Left forelimb (tissue), 1 donor: ENCODE data around the gene OXSR1.
"Not testable (repeated sequence)": the region's sequence is repeated elsewhere in the genome, so short reads cannot be mapped to it uniquely, and the experiment has no call there.

Source experiments
- DNase-seq: peaks from one replicate; pipeline ENCODE4 v3.0.0-alpha.2; 2018; ENCODE audit warnings: low spot score

The OXSR1 gene

GRCh38 chr3:38168151-38169026 is 3.1 kb downstream of the OXSR1 start:
- no peak for DNase-seq

- DNase-seq: no peak
These were observed 3.6 kb downstream of the OXSR1 start for GRCh38 chr3:38169027-38169317.

DNA sequence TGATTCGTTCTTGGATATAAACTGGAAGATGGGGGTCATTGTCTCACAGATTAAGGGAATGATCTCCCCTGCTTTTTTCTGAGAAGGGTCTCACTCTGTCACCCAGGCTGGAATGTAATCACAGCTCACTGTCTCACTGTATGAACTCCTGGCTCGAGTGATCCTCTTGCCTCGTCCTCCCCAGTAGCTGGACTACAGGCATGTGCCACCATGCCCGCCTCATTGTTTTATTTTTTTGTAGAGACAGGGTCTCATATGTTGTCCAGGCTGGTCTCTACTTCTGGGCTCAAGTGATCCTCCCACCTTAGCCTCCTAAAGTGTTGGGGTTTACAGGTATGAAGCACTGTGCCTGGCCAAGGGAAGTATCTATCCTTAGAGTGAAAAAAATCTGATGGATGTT is 5.4 kb downstream of the OXSR1 start:
- no peak for DNase-seq

DNA sequence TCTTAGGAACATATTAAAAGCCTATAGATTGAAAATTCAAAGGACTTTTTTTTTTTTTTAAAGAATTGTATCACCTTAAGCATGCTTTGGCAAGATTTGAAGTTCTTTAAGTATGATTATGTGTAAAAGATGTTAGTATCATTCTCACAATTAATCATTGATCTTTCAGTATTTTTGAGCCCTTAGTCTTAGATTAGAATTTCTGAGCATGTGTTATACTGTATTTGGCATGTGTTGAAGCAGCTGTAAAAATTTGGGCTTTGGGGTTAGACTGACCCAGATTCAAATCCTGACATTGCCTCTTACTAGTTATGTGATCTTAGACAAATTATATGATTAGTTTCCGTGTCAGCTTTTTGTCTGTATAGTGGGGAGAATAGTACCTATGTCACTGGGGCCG is 6.3 kb downstream of the OXSR1 start:
- DNase-seq: no peak

DNA sequence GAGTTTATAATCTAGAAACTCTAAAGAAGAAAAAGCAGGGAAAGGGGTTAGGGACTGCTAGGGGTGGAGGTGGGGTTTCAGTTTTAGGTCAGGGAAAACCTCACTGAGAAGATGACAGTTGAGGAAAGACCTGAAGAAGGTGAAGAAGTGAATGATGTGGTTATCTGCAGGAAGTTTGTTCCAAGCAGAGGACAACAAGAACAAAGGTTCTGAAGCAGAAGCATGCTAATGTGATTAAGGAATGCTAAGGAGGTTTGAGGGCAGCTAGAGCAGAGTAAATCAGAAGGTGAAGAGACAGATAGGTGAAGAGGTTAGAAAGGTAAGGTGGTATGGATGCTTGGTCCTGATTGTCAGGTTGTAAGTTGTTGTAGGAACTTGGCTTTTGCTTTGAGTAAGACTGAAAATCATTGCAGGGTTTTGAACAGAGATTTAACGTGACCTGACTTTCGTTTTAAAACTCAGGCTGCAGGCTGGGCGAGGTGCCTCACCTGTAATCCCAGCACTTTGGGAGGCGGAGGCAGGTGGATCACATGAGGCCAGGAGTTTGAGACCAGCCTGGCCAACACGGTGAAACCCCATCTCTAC is 8.6 kb downstream of the OXSR1 start:
- DNase-seq: no peak

DNA sequence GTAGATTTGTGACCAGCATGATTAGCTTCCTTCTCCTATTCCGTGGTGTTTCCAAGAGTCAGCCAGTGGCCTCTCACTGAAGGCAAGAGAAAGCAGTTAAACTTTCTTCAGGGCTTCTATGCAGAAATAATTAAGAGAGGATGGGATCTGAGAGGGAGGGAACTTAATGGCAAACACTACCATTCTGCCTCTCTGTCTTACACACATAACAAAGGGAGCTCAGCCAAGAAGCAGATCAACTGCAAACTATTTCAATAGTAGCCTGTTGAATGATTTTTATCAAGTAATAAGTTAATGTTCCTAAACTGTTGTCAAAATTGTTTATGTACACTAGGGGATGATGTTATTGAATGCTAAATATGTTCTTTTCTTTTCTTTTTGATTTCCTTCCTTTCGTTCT is 11.8 kb downstream of the OXSR1 start:
- no peak for DNase-seq

GRCh38 chr3:38186781-38187180 is 21.4 kb downstream of the OXSR1 start:
- DNase-seq: no peak

DNA sequence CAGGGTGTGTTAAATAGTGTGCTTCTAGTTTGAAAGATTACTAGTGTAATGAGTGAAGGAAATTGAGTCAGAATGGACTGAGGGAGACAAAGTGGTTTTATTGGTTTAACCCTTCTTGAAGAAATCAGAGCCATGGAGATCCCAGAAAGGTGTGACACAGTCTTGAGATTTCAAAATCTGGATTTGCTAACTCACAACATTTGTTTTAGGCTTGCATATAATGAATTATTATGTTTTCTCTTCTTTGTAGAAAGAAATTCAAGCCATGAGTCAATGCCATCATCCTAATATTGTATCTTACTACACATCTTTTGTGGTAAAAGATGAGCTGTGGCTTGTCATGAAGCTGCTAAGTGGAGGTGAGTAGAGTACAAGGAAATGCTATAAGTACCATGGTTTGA is 25.1 kb downstream of the OXSR1 start:
- DNase-seq: no peak

- DNase-seq: not testable (repeated sequence)
These were observed 37.6 kb downstream of the OXSR1 start for GRCh38 chr3:38202931-38203330.

DNA sequence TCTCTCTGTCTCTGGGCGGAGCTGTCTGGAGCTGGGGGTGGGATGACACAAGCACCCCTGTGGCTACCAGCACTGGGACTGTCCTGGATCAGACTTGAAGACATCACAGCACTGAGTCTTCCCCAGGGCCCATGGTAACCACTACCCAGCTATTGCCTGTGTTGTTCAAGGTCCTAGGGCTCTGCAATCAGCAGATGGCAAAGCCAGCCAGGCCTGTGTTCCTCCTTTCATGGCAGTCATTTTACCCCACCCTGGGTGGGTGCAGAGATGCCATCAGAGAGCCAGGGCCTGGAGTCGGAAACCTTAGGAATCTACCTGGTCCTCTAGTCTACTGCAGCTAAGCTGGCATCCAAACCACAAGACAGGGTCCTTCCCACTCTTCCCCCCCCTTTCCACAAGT is 38.4 kb downstream of the OXSR1 start:
- no peak for DNase-seq

DNA sequence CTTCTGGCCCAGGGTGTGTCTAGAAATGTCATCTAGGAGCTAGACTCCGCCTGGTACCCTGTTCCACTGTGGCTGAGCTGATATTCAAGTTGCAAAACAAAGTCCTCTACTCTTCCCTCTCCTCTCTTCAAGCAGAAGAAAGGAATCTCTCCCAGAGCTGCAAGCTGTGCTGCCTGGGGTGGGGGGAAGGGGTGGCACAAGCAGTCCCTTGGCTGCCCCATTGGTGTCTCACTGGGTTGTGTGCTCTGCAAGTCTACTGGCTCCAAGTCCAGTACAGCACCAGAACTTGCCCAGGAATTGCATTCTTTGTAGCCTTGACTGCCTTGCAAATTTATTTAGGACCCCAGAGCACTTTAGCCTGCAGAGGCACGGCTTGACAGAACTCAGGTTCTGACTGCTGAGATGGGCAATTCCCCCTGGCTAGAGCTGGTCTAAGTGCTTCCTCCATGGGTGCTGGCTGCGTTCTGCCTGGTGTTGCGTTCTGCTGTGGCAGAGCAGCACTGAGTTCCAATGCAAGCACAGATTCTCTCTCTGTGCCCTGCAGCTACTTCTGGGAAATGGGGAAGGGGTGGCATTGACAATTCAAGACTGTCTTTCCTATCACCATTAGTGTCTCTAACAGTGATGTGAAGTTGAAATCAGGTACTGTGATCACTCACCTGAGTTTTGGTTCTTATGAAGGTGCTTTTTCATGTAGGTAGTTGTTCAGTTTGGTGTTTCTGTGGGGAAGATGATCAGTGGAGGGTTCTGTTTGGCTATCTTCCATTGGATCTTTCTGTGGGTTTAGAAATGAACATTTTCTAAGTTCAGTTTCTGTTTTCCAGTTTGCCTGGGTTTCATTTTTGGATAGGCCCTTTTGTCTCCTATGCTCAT is 39.5 kb downstream of the OXSR1 start:
- no peak for DNase-seq

- DNase-seq: no peak
These were observed 40.1 kb downstream of the OXSR1 start for GRCh38 chr3:38205472-38205805.

DNA sequence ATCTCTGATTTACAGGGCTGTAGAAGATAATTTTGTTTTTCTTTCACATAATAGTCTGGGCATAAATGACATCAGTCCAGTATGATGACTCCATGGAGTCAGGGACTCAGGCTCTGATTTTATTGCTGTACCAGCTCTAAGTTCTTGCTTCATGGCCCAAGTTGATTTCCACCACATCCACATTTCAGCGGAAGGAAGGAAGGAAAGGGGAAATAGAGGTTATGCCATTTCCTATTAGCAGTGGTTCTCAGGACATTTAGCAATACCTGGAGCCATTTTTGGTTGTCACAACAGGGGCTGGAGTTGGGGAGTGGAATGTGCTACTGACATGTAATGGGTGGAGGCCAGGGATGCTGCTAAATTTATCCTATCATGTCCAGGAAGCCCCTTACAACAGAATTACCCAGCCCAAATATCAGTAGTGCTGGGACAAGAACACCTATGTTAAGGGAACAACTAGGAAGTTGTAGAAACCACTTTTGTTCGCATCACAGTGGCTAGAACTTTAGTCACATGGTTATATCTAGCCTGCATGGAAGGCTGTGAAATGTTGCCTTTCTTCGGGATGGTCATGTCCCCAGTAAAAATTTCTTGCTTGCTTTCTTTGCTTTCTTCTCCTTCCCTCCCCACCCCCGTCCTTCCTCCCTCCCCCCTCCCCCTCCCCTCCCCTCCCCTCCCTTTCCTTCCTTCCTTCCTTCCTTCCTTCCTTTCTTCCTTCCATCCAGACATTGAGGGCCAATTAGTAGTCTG is 42.1 kb downstream of the OXSR1 start:
- DNase-seq: no peak

DNA sequence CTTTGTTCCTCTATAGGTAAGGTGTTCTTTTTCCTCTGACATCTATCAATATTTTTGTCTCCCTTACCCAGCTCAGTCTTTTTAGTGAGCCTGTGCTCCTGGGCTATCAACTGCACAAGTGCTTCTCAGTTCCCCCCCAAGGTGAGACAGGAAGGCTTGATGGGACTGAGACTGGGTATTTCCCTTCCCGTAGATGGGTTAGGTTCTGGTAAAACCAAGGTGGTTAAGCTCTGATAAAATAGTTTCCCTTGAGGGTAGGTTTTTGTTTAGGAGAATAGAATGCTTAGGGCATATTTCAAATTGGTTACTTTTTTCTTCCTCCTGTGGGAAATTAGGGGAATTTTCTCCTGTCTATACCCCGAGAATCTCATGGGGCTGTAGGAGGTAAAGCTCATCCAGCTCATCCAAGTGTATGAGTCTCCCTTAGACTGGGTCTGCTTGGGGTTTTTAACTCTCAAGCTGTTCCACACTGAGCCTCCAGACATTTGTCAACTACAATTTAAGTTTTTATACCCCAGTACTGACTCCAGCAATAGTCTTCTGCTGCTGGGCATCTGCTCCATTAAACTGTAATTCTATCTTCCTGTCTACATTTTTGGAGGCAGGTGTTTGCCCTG is 44.9 kb downstream of the OXSR1 start:
- no peak for DNase-seq

GRCh38 chr3:38212141-38212540 is 46.8 kb downstream of the OXSR1 start:
- no peak for DNase-seq

DNA sequence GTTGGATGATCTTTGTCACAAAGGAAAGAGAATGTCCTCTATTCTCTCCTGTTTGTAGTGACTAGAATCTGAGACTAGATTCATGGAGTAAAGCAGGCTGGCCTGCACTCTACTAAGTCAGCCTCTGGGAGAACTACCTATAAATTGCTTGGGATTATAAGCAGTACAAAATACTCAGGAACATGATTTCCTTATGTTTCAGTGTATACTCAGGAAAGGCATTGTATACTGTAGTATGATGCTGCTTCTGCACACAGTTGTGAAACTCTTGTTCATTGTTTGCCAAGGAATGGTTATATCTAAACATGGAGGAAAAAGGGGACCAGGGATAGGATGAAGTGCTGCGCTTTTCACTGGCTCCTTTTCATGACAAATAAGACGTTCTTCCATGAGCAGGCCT is 49.2 kb downstream of the OXSR1 start:
- DNase-seq: no peak

DNA sequence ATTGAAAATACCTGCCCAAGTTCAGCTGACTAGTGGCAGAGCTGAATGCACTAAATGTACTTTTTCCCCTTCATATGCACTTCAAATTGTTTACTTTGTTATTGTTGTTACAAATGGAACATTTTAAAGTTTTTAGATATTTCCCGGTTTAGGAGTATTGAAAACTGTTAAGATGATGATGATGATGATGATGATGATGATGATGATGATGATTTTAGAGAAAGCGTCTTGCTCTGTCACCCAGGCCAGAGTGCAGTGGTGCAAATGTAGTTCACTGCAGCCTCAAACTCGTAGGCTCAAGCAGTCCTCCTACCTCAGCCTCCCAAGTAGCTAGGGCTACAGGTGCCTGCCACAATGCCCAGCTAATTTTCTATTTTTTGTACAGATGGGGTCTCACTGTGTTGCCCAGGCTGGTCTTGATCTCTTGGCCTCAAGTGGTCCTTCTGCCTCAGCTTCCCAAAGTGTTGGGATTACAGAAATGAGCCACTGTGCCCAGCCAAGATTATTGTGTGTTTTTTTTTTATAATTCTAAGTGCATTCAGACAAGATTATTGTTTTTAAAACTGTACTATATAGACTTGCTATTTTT is 54.4 kb downstream of the OXSR1 start:
- DNase-seq: no peak

DNA sequence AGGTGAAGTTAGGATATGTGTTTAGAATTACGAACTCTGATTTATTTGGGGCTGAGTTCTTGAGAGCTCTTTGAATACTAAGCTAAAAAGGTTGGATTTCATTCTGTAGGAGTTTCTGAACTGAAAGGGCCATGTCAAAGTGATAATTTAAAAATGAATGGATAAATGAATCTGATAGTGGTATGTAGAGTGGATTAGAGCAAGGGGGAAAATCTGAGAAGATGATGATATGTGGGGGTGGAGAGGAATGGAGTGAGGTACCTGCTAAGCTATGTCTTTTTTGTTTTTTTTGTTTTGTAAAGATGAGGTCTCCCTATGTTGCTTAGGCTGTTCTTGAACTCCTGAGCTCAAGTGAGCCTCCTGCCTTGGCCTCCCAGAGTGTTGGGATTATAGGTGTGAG is 55.7 kb downstream of the OXSR1 start:
- no peak for DNase-seq

GRCh38 chr3:38222032-38222634 is 56.8 kb downstream of the OXSR1 start:
- no peak for DNase-seq

DNA sequence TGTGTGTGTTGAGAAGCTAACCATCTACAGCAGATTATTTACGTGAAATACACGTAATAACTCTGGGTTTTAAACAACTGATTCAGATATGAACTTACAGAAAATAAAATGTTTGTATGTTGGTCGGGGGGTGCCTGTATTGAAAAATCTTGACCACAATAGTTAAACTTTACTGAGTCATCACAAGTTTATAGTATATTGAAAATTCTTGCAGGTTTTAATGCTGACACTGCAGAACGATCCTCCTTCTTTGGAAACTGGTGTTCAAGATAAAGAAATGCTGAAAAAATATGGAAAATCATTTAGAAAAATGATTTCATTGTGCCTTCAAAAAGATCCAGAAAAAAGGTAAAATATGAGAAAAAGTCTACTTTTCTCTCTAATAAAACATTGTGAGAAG is 59.0 kb downstream of the OXSR1 start:
- DNase-seq: no peak

DNA sequence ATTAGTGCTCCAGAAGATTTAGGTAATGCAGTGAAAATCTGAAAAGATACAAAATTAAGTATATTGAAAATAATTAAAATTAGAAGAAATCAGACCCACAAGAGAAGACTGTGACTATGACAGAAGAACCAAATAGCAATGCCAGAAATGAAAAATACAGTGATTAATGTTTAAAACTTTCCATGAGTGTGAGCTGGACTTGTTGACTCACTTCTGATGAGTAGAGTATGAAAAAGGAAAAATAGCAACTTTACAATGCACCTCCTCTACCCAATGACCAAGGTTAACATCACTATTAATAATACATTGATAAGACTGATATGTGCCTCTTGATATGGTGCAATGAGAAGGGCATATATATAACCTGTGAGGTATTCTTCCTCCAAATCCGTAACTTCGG is 60.9 kb downstream of the OXSR1 start:
- no peak for DNase-seq
